GM18511 (cell line): ENCODE results near the gene RHCG.

ENCODE experiments used
- ATAC-seq: cut with Tn5 transposase; IDR thresholded peaks from one replicate; pipeline ENCODE4 v1.9.1; 2021; ENCODE audit warnings: mild to moderate bottlenecking, moderate library complexity; ENCODE audit not compliant: unreplicated experiment

The RHCG gene

GRCh38 chr15:89496155-89497098 lies at the start of gene RHCG:
Gene RHCG, minus strand, starts transcription at chr15:89496583. Its CDS starts 39 bp downstream, at chr15:89496544.
- ATAC-seq: no peak

DNA sequence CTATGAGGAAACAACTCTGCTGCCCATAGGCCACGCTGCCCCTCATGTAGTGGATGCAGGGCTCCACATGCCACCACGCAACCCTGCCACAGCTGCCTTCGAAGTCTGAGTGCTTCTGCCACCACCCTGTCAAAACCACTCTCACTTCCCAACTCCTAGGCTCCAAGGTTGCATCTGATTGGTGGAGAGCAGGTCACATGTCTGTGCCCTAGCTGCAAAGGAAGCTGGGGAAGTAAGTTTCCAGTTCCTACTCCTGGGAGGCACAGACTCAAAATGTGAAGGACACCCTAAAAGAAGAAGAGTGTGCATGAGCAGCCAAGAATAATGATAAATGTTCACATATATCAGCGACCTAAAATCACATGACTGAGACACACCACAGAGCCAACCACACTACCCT lies 47.0 kb upstream of the RHCG start:
- no peak for ATAC-seq

GRCh38 chr15:89542369-89542768 lies 46.0 kb upstream of the RHCG start:
- ATAC-seq: no peak

DNA sequence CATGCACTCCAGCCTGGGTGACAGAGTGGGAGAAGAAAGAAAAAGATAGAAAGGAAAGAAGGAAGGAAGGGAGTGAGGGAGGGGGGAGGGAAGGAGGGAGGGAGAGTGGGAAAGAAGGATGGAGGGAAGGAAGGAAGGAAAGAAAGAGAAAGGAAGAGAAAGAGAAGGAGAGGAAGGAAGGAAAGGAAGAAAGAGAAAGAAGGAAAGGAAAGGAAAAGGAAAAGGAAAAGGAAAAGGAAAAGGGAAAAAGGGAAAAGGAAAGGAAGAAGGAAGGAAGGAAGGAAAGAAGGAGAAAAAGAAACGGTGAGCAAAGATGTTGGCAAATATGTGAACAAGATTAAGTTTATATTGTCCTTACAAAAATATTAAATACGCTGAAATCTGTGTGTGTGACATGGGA lies 42.6 kb upstream of the RHCG start:
- no peak for ATAC-seq

DNA sequence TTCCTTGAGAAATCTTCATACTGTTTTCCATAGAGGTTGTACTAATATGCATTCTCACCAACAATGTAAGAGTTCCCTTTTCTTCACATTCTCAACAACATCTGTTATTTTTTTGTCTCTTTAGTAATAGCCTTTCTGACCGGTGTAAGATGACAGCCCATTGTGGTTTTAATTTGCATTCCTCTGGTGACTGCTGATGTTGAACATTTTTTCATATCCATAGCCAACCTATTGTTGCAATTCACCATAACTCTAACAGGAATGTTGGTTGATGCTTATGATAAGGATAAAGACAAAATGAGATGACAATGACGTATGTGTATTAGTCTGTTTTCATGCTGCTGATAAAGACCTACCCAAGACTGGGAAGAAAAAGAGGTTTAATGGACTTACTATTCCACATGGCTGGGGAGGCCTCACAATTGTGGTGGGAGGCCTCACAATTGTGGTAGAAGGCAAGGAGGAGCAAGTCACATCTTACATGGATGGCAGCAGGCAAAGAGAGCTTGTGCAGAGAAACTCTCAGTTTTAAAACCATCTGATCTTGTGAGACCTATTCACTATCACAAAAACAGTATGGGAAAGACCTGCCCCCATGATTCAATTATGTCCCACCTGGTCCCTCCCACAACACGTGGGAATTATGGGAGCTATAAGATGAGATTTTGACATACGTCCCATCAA lies 37.6 kb upstream of the RHCG start:
- ATAC-seq: no peak

- no peak for ATAC-seq
Observed at GRCh38 chr15:89531796-89532537, 35.6 kb upstream of the RHCG start.

- no peak for ATAC-seq
Observed at GRCh38 chr15:89530976-89531375, 34.6 kb upstream of the RHCG start.

- no peak for ATAC-seq
Observed at GRCh38 chr15:89528757-89529352, 32.5 kb upstream of the RHCG start.

DNA sequence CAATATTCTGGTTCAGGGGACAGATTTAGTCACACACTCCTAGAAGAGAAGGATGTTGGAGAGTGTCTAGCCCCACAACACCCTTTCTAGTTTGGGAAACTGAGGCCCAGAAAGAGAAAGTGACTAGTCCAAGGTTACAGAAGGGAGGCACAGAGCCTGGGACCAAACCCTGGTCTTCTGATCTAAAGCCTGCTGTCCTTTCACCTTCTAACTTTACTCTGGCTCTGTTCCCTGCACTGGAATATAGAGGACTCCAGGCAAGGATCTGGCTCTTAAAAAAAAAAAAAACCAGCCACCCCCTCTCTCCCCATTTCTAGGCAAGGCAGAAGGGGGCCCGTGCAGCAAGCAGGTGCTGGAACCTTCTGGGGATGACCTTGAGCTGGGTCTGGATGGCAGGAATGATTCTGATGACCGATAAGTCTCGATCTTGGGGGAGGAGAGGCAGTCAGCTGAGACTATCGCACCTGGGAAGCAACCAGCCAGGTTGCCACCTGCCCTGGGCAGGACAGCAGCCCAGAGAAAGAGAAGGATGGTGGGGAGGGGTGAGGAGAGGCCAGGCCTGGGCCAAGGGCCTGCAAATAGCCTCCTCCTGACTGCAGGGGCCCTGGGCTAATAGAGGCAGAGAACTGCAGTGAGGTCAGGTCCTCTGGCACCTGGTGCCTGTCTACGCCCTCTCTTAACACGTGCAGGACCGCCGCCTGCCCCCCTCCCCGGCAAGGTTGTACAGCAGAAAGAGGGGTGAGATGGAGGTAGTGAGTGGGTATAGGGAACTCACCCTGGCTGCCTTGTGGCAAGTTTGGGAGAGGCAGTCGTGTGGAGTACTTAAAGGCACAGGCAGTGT lies 30.4 kb upstream of the RHCG start:
- no peak for ATAC-seq

DNA sequence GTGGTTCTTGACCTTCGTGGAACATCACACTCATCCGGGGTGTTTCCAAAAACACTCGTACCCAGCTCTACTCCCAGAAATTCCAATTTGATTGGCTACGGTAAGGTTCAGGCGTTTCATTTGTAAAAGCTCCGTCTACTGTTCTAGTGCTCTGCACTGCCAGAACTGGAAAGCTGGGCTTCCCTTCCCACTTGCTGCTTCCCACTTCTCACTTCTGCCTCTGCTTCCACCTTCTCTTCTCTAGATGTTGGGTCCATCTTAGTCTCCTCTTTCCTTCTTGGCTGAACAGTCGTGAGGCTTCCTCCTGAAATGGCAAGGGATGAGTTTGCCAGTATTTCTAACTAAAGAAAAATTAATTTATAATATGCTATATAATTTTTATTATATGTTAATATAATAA lies 29.8 kb upstream of the RHCG start:
- no peak for ATAC-seq

GRCh38 chr15:89524184-89524583 lies 27.8 kb upstream of the RHCG start:
- no peak for ATAC-seq

- ATAC-seq: no peak
Observed at GRCh38 chr15:89523101-89523500, 26.7 kb upstream of the RHCG start.

DNA sequence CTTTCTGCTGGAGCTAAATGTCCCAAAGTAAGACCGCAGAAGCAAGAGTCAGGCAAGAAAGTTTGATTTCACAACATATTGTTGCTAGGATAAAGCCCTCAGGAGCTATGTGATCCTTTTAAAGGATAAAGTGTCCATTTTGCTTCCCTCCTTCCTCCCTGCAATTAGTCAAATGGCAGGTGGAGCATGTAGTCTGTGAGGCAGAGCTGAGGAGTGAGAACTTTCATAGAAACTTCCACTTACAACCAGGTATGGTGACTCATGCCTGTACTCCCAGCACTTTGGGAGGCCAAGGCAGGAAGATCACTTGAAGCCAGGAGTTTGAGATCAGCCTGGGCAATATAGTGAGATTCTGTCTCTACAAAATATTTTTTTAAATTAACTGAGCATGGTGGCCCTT lies 25.2 kb upstream of the RHCG start:
- no peak for ATAC-seq

- no peak for ATAC-seq
Observed at GRCh38 chr15:89515477-89515876, 19.1 kb upstream of the RHCG start.

DNA sequence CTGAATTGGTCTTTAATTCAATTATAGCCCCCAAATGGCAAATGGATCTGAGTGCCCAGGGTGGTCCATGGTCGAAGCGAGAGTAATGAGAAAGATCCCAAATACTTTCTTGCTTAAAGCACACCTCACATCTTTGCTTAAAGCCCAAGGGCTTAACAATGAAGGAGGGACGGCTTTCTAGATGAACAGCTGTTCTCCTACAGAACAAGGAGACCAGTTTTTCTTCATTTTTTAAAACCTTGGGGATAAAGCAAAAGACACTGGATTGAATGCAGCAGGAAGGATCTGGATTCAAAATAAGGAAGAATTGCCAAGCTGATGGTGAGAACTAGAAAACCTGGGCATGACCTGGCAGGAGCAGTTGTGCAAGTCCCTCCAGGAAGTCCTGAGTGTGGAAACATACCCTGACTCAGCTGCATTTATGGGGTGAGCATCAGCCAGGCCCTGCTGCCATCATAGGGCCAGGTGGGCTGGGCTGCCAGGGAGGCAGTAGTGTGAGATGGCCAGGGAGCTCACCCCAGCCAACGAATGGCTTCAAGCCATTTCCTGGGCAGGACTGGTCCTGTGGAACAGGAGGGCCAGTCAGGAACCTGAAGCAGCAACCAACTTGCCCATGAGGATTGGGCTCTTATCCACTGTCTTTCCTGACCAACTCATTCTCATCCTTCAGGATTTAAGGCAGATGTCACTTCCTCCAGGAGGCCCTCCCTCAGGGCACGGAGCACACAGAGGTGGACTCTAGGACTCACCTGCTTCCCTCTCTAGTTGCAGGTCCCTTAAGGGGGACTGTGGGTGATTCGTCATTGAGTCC lies 18.4 kb upstream of the RHCG start:
- no peak for ATAC-seq

DNA sequence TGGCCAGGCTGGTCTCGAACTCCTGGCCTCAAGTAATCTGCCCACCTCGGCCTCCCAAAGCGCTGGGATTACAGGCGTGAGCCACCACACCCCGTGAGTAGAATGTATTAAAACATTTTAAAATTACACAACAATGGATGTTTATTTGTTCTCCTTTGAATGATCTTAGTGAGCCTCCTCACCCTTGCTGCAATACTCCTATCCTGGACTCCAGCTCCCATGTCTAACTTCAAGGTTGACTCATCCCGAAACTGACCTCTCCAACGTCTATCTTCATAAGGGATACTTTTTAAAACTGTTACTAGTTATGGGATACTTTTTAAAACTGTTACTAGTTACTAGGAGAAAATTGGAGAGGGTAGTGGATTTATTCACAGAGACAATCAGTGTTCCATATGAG lies 17.8 kb upstream of the RHCG start:
- ATAC-seq: no peak

DNA sequence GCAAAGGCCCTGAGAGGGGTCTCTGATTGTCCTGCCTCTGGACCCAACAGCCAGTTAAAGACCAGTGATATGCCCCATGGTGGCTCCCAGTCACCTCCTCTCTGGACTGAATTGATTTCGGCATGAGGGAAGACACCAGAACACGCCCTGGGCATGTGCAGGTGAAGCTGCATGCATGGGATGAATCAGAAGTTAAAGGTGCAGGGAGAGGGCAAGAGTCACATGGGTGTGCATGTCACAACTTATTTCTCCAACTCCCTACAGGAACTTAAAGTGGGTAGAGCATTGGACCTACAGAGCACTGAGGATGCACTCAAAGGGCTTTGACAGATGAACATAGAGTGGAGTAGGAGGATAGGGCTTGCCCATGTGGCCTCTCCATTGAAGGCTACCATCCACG lies 16.9 kb upstream of the RHCG start:
- ATAC-seq: no peak

DNA sequence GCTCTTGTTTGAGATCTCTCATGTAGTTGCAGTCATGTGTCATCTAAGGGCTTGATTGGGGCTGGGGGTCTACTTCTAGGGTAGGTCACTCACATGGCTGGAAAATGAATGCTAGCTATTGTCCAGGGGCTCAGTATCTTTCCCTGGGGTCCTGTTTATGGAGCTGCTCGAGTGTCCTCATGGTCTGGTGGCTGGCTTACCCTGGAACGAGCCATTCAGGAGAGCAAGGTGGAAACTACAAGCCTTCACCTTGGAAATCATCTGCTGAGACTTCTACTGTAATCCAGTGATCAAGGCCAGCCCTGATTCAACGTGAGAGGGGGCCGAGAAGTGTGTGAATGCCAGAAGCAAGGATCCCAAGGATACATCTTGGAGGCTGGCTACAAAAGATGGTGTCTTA lies 16.2 kb upstream of the RHCG start:
- ATAC-seq: no peak

GRCh38 chr15:89506026-89506686 lies 9.8 kb upstream of the RHCG start:
- no peak for ATAC-seq
